H9 (cell line): ENCODE measurements around the gene AP1B1. TPM values are rescaled to one million over a fixed set of nuclear protein-coding genes. Genes with fewer than 3 reads are reported as not detected.
"Not testable (repeated sequence)": the region's sequence is repeated elsewhere in the genome, so short reads cannot be mapped to it uniquely, and the experiment has no call there.

Experiments used
- DNase-seq: peaks from one replicate; pipeline ENCODE4 v3.0.0-alpha.2; 2017
- H2AFZ ChIP-seq: one replicate; pipeline ENCODE4 v1.6.1; 2013; ENCODE audit warnings: mild to moderate bottlenecking, low read length, control low read depth, moderate library complexity
- H2AK5ac ChIP-seq: 2 replicates; pipeline ENCODE4 v1.6.1; 2013; ENCODE audit warnings: low read length, control low read depth, mixed read lengths; ENCODE audit not compliant: insufficient read length
- H2BK120ac ChIP-seq: one replicate; pipeline ENCODE4 v1.6.1; 2013; ENCODE audit warnings: low read depth, mild to moderate bottlenecking, low read length, control low read depth, inconsistent platforms; ENCODE audit not compliant: poor library complexity, severe bottlenecking
- H2BK12ac ChIP-seq: 2 replicates; pipeline ENCODE4 v1.6.1; 2013; ENCODE audit warnings: low read length, control low read depth, mixed read lengths, low read depth; ENCODE audit not compliant: insufficient read length
- H2BK15ac ChIP-seq: 2 replicates; pipeline ENCODE4 v1.6.1; 2013; ENCODE audit warnings: low read depth, low read length, control low read depth
- H2BK20ac ChIP-seq: one replicate; pipeline ENCODE4 v1.6.1; 2013; ENCODE audit warnings: low read depth, mild to moderate bottlenecking, low read length, control low read depth, inconsistent platforms; ENCODE audit not compliant: poor library complexity, severe bottlenecking
- H2BK5ac ChIP-seq: 2 replicates; pipeline ENCODE4 v1.6.1; 2013; ENCODE audit warnings: low read length, control low read depth, mixed read lengths; ENCODE audit not compliant: insufficient read length
- H3K14ac ChIP-seq: 2 replicates; pipeline ENCODE4 v1.6.1; 2013; ENCODE audit warnings: low read length, control low read depth; ENCODE audit not compliant: insufficient read depth
- H3K18ac ChIP-seq: 2 replicates; pipeline ENCODE4 v1.6.1; 2013; ENCODE audit warnings: low read depth, mild to moderate bottlenecking, mixed read lengths, low read length, control low read depth; ENCODE audit not compliant: insufficient read length
- H3K23ac ChIP-seq: 2 replicates; pipeline ENCODE4 v1.6.1; 2013; ENCODE audit warnings: low read length, control low read depth, mixed read lengths, low read depth; ENCODE audit not compliant: insufficient read length
- H3K23me2 ChIP-seq: 2 replicates; pipeline ENCODE4 v1.6.1; 2013; ENCODE audit warnings: low read depth, mild to moderate bottlenecking, mixed read lengths, low read length, control low read depth; ENCODE audit not compliant: insufficient read length, poor library complexity, severe bottlenecking
- H3K27ac ChIP-seq: 2 replicates; pipeline ENCODE4 v1.5.1; 2013; ENCODE audit warnings: low read length, control low read depth, mixed read lengths, low read depth; ENCODE audit not compliant: insufficient read length
- H3K27me3 ChIP-seq: 2 replicates; pipeline ENCODE4 v1.6.1; 2013; ENCODE audit warnings: low read length, control low read depth, inconsistent platforms; ENCODE audit not compliant: insufficient read depth
- H3K4ac ChIP-seq: 2 replicates; pipeline ENCODE4 v1.6.1; 2013; ENCODE audit warnings: low read depth, mild to moderate bottlenecking, control low read depth, inconsistent platforms, low read length, moderate library complexity
- H3K4me1 ChIP-seq: 2 replicates; pipeline ENCODE4 v1.6.1; 2013; ENCODE audit warnings: low read length, control low read depth, inconsistent platforms; ENCODE audit not compliant: insufficient read depth
- H3K4me2 ChIP-seq: 2 replicates; pipeline ENCODE4 v1.6.1; 2013; ENCODE audit warnings: low read length, control low read depth, mixed read lengths; ENCODE audit not compliant: insufficient read length, insufficient read depth
- H3K56ac ChIP-seq: 2 replicates; pipeline ENCODE4 v1.6.1; 2013; ENCODE audit warnings: low read depth, mild to moderate bottlenecking, mixed read lengths, low read length, control low read depth; ENCODE audit not compliant: insufficient read length
- H3K79me1 ChIP-seq: 2 replicates; pipeline ENCODE4 v1.6.1; 2013; ENCODE audit warnings: low read depth, mild to moderate bottlenecking, moderate library complexity, low read length, control low read depth, inconsistent platforms; ENCODE audit not compliant: insufficient read depth, poor library complexity, severe bottlenecking
- H3K79me2 ChIP-seq: 2 replicates; pipeline ENCODE4 v1.6.1; 2013; ENCODE audit warnings: low read length, control low read depth, inconsistent platforms; ENCODE audit not compliant: insufficient read depth
- H3K9ac ChIP-seq: 2 replicates; pipeline ENCODE4 v1.6.1; 2013; ENCODE audit warnings: low read length, control low read depth, mixed read lengths; ENCODE audit not compliant: insufficient read length; ENCODE audit errors: extremely low read depth
- H3K9me3 ChIP-seq: one replicate; pipeline ENCODE4 v1.6.1; 2013; ENCODE audit warnings: low read depth, low read length, inconsistent platforms; ENCODE audit not compliant: control insufficient read depth
- H3T11ph ChIP-seq: one replicate; pipeline ENCODE4 v1.6.1; 2013; ENCODE audit warnings: mild to moderate bottlenecking, low read length, control low read depth, inconsistent platforms
- H4K20me1 ChIP-seq: one replicate; pipeline ENCODE4 v1.6.1; 2013; ENCODE audit not compliant: control insufficient read depth, insufficient read length, insufficient read depth
- H4K5ac ChIP-seq: 2 replicates; pipeline ENCODE4 v1.6.1; 2013; ENCODE audit warnings: low read depth, mild to moderate bottlenecking, mixed read lengths, low read length, control low read depth; ENCODE audit not compliant: insufficient read length
- H4K8ac ChIP-seq: replicated peaks from 2 replicates; pipeline ENCODE4 v1.6.1; 2013; ENCODE audit warnings: low read length, control low read depth, mixed read lengths, low read depth; ENCODE audit not compliant: insufficient read length
- H4K91ac ChIP-seq: 2 replicates; pipeline ENCODE4 v1.6.1; 2013; ENCODE audit warnings: low read depth, mild to moderate bottlenecking, moderate library complexity, mixed read lengths, low read length, control low read depth; ENCODE audit not compliant: insufficient read length
- H3K27ac Mint-ChIP-seq, 3 experiments: 2 replicates in 2 of 3; 3 replicates in 1 of 3; pipeline ENCODE4 v1.8.0; 2020 to 2021; ENCODE audit warnings: mixed read lengths in 3 of 3, mild to moderate bottlenecking in 1 of 3, moderate library complexity in 1 of 3
- H3K27me3 Mint-ChIP-seq: 2 replicates; pipeline ENCODE4 v1.8.0; 2021; ENCODE audit warnings: low read depth, mild to moderate bottlenecking, moderate library complexity, mixed read lengths
- H3K36me3 Mint-ChIP-seq, 3 experiments: 2 replicates in 2 of 3; 3 replicates in 1 of 3; pipeline ENCODE4 v1.8.0; 2020 to 2021; ENCODE audit warnings: low read depth in 3 of 3, mixed read lengths in 3 of 3; ENCODE audit not compliant: insufficient read depth in 1 of 3
- H3K4me1 Mint-ChIP-seq, 2 experiments: 2 replicates each; pipeline ENCODE4 v1.8.0; 2020; ENCODE audit warnings: mixed read lengths in 2 of 2
- H3K4me3 Mint-ChIP-seq, 2 experiments: 2 replicates in 1 of 2; 3 replicates in 1 of 2; pipeline ENCODE4 v1.8.0; 2020 to 2021; ENCODE audit warnings: mild to moderate bottlenecking in 2 of 2, mixed read lengths in 2 of 2, moderate library complexity in 1 of 2
- H3K9me3 Mint-ChIP-seq, 2 experiments: 2 replicates in 1 of 2; 3 replicates in 1 of 2; pipeline ENCODE4 v1.8.0; 2020; ENCODE audit warnings: mild to moderate bottlenecking in 2 of 2, mixed read lengths in 2 of 2, moderate library complexity in 1 of 2
- CTCF ChIP-seq: fragments of 200-600 bp; sonication (generic); conservative IDR thresholded peaks from 3 replicates; pipeline ENCODE4 v1.8.0; 2021; ENCODE audit warnings: antibody characterized with exemption, mild to moderate bottlenecking
- WGBS: extraction: QIAGEN DNeasy Blood & Tissue Kit; methylation state at CpG from one replicate; pipeline ENCODE4 v1.1.7; 2013; ENCODE audit warnings: missing lambda C conversion rate, low lambda C conversion rate, mixed read lengths; ENCODE audit not compliant: insufficient read length; ENCODE audit errors: extremely low coverage; 5-methylcytosine and 5-hydroxymethylcytosine counted together
- total RNA-seq: library from RNA; stranded (reverse); gene quantifications from 2 replicates; pipeline ENCODE4 v1.2.1, GENCODE V29; 2021

The AP1B1 gene
- total RNA-seq, 1 experiment from 2014 or later: 64.0 TPM

DNA sequence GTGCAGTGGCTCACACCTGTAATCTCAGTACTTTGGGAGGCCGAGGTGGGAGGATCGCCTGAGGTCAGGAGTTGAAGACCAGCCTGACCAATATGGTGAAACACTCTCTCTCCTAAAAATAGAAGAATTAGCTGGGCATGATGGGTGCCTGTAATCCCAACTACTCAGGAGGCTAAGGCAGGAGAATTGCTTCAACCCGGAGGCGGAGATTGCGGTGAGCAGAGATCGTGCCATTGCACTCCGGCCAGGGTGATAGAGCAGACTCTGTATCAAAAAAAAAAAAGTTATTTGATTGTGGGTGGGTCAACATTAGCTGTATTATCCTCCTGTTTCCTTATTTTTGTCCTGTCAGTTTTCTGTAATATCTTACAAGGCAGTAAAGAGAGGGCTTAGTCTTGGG is 38.1 kb upstream of the AP1B1 start:
- no peak overlapping the region for H3K56ac ChIP-seq
- 0 out of 2 replicates have a peak, but pooled peaks cover 3% of the 10 kb centered on the region for H3K4me1 ChIP-seq
- Mint-ChIP-seq H3K4me3 (no peak overlapping the region), H3K4me1 (peaks cover 7 to 9% of the 10 kb centered on the region in 2 experiments), H3K27ac (no peak overlapping the region), H3K36me3 (no peaks in the 10 kb centered on the region), H3K27me3 (no peaks in the 10 kb centered on the region; the same call in none of the 2 replicates), H3K9me3 (no peaks in the 10 kb centered on the region)
- no peak overlapping the region for H3T11ph ChIP-seq
- no peak overlapping the region for H3K27ac ChIP-seq
- no CpG with 5 or more reads among the region's 7 CpGs for WGBS
- H2BK15ac ChIP-seq: no peak overlapping the region
- H4K91ac ChIP-seq: no peak overlapping the region
- no peak overlapping the region for H2AFZ ChIP-seq
- no peak overlapping the region for H3K4ac ChIP-seq
- H3K4me2 ChIP-seq: no peak overlapping the region
- no peak overlapping the region for H2AK5ac ChIP-seq
- no peaks in the 10 kb centered on the region for H3K27me3 ChIP-seq
- no peak overlapping the region for H4K8ac ChIP-seq
- no peaks in the 10 kb centered on the region for H4K20me1 ChIP-seq
- H2BK20ac ChIP-seq: no peak overlapping the region
- no peak for TF ChIP-seq CTCF
- no peak overlapping the region for H3K23ac ChIP-seq
- H3K23me2 ChIP-seq: no peaks in the 10 kb centered on the region
- no peak overlapping the region for H3K14ac ChIP-seq
- no peak for DNase-seq
- no peaks in the 10 kb centered on the region for H3K79me1 ChIP-seq
- no peaks in the 10 kb centered on the region for H3K9me3 ChIP-seq
- H2BK120ac ChIP-seq: no peak overlapping the region
- H3K9ac ChIP-seq: no peak overlapping the region
- H2BK12ac ChIP-seq: no peak overlapping the region
- no peak overlapping the region for H4K5ac ChIP-seq
- no peak overlapping the region for H2BK5ac ChIP-seq
- no peaks in the 10 kb centered on the region for H3K79me2 ChIP-seq
- H3K18ac ChIP-seq: no peak overlapping the region

DNA sequence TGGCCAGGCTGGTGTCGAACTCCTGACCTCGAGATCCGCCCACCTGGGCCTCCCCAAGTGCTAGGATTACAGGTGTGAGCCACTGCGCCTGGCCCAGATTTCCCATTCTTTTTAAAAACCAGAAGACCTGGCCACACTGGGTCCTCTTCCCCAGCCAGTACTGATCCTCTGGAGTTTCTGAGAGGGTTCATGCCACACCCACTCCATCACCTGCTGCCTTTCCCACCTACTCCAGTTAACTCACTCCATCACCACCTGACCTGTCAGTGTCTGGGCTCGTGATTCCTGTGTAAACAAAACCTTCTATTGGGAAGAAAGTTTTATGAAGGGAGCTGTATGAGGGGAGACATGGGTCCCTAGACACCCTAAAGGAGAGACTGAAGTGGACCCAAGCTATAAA is 30.3 kb upstream of the AP1B1 start:
- not testable (repeated sequence) for H3K79me2 ChIP-seq, H4K5ac ChIP-seq, H3K23me2 ChIP-seq, H3K79me1 ChIP-seq, H4K91ac ChIP-seq, H3K36me3 Mint-ChIP-seq, DNase-seq, H4K20me1 ChIP-seq, H3K9ac ChIP-seq, H3K4me1 ChIP-seq, H3K14ac ChIP-seq, H3K18ac ChIP-seq, H3K27me3 ChIP-seq, H3K9me3 Mint-ChIP-seq, H2AK5ac ChIP-seq, H3K27ac Mint-ChIP-seq, H3K4ac ChIP-seq, H2AFZ ChIP-seq, H3K56ac ChIP-seq, H3T11ph ChIP-seq, H3K4me2 ChIP-seq, H3K4me3 Mint-ChIP-seq, H3K27ac ChIP-seq, H2BK12ac ChIP-seq, H3K23ac ChIP-seq, H2BK120ac ChIP-seq, H4K8ac ChIP-seq, H2BK5ac ChIP-seq, H2BK15ac ChIP-seq, H2BK20ac ChIP-seq, H3K9me3 ChIP-seq, H3K27me3 Mint-ChIP-seq
- H3K4me1 Mint-ChIP-seq: peaks cover 11 to 22% of the 10 kb centered on the region in 2 experiments
- WGBS: no CpG with 5 or more reads among the region's 5 CpGs
